SK-N-SH treated with all-trans-retinoic acid at 6 μM for 48 hours (cell line): ENCODE results near the gene GPR137B.

Source experiments
- ATAC-seq: fragments of 200-7000 bp; cut with Tn5 transposase; 3 replicates; pipeline ENCODE4 v1.9.1; 2020; ENCODE audit warnings: mild to moderate bottlenecking, moderate library complexity
- CREB5 ChIP-seq: fragments of 250-450 bp; sonication (Bioruptor Pico); IDR thresholded peaks from 2 replicates; pipeline ENCODE4 v1.5.1; 2020; ENCODE audit warnings: low read depth, mild to moderate bottlenecking, moderate library complexity
- CSRNP3 ChIP-seq: fragments of 250-450 bp; sonication (Bioruptor Pico); IDR thresholded peaks from 2 replicates; pipeline ENCODE4 v1.5.1; 2021; ENCODE audit warnings: mild to moderate bottlenecking, moderate library complexity
- ESRRG ChIP-seq: fragments of 250-450 bp; sonication (Bioruptor Pico); IDR thresholded peaks from 2 replicates; pipeline ENCODE4 v1.6.1; 2021; ENCODE audit warnings: mild to moderate bottlenecking
- GLIS3 ChIP-seq: fragments of 250-450 bp; sonication (Bioruptor Pico); IDR thresholded peaks from 2 replicates; pipeline ENCODE4 v1.5.0; 2020; ENCODE audit warnings: mild to moderate bottlenecking, moderate library complexity
- ISL1 ChIP-seq: fragments of 250-450 bp; sonication (Bioruptor Pico); IDR thresholded peaks from 2 replicates; pipeline ENCODE4 v2.1.2; 2022; ENCODE audit warnings: mild to moderate bottlenecking, moderate library complexity
- OSR1 ChIP-seq: fragments of 250-450 bp; sonication (Bioruptor Pico); IDR thresholded peaks from 2 replicates; pipeline ENCODE4 v1.8.0; 2022; ENCODE audit warnings: moderate library complexity, mild to moderate bottlenecking, inconsistent platforms
- PATZ1 ChIP-seq: fragments of 250-450 bp; sonication (Bioruptor Pico); IDR thresholded peaks from 2 replicates; pipeline ENCODE4 v1.8.0; 2020; ENCODE audit warnings: mild to moderate bottlenecking, moderate library complexity, borderline replicate concordance
- RARB ChIP-seq: fragments of 250-450 bp; sonication (Bioruptor Pico); IDR thresholded peaks from 2 replicates; pipeline ENCODE4 v1.8.0; 2021; ENCODE audit warnings: mild to moderate bottlenecking, moderate library complexity
- TCF4 ChIP-seq: fragments of 250-450 bp; sonication (Bioruptor Pico); IDR thresholded peaks from 2 replicates; pipeline ENCODE4 v1.8.0; 2021; ENCODE audit warnings: mild to moderate bottlenecking, moderate library complexity, borderline replicate concordance
- TOX ChIP-seq: fragments of 250-450 bp; sonication (Bioruptor Pico); IDR thresholded peaks from 2 replicates; pipeline ENCODE4 v1.8.0; 2021; ENCODE audit warnings: mild to moderate bottlenecking, moderate library complexity, borderline replicate concordance
- TSHZ2 ChIP-seq: fragments of 250-450 bp; sonication (Bioruptor Pico); IDR thresholded peaks from 2 replicates; pipeline ENCODE4 v1.5.0; 2020; ENCODE audit warnings: mild to moderate bottlenecking, moderate library complexity
- ZFP30 ChIP-seq: fragments of 450-650 bp; formaldehyde crosslinking; IDR thresholded peaks from 2 replicates; pipeline ENCODE4 v1.5.0; 2022; ENCODE audit warnings: mild to moderate bottlenecking, moderate library complexity
- ZNF565 ChIP-seq: fragments of 450-650 bp; formaldehyde crosslinking; conservative IDR thresholded peaks from 2 replicates; pipeline ENCODE4 v1.5.0; 2020; ENCODE audit warnings: low read depth, mild to moderate bottlenecking, moderate library complexity
- ZNF70 ChIP-seq: fragments of 450-650 bp; formaldehyde crosslinking; IDR thresholded peaks from 2 replicates; pipeline ENCODE4 v1.5.0; 2020; ENCODE audit warnings: mild to moderate bottlenecking, moderate library complexity
- ZNF8 ChIP-seq: fragments of 450-650 bp; formaldehyde crosslinking; IDR thresholded peaks from 2 replicates; pipeline ENCODE4 v1.5.0; 2020; ENCODE audit warnings: mild to moderate bottlenecking, moderate library complexity

Gene GPR137B

GRCh38 chr1:236240675-236241074 is 98.3 kb downstream of the GPR137B start (continued):
- TF ChIP-seq TSHZ2 (CRISPR knock-in tag), result no peak
- no peak for TF ChIP-seq TCF4 (CRISPR knock-in tag)

GRCh38 chr1:236242568-236242967 is 100.2 kb downstream of the GPR137B start:
- ATAC-seq, result no peak
- no peak for TF ChIP-seq PATZ1
- TF ChIP-seq TCF4 (CRISPR knock-in tag), result no peak
- no peak for TF ChIP-seq TOX (CRISPR knock-in tag)
- no peak for TF ChIP-seq RARB (CRISPR knock-in tag)
- TF ChIP-seq GLIS3, result no peak
- TF ChIP-seq ESRRG (CRISPR knock-in tag), result no peak
- TF ChIP-seq ZNF8 (CRISPR knock-in tag), result no peak
- no peak for TF ChIP-seq TSHZ2 (CRISPR knock-in tag)
- no peak for TF ChIP-seq ZNF565 (CRISPR knock-in tag)

GRCh38 chr1:236247286-236247685 is 104.9 kb downstream of the GPR137B start:
- no peak for ATAC-seq
- no peak for TF ChIP-seq ISL1
- TF ChIP-seq CSRNP3 (CRISPR knock-in tag), result no peak
- no peak for TF ChIP-seq GLIS3
- TF ChIP-seq RARB (CRISPR knock-in tag), result no peak
- no peak for TF ChIP-seq CREB5 (CRISPR knock-in tag)

- no peak for ATAC-seq
- TF ChIP-seq OSR1 (CRISPR knock-in tag), result no peak
- no peak for TF ChIP-seq ZFP30 (CRISPR knock-in tag)
Measured at GRCh38 chr1:236251587-236251986, 109.2 kb downstream of the GPR137B start.

- ATAC-seq, result no peak
- TF ChIP-seq ISL1 (no peak), ESRRG (CRISPR knock-in tag) (no peak), ZNF70 (CRISPR knock-in tag) (no peak)
Measured at GRCh38 chr1:236253119-236253518, 110.8 kb downstream of the GPR137B start.
